A673 (cell line): ENCODE results near the gene TACC3. TPM values are rescaled to one million over a fixed set of nuclear protein-coding genes. Genes with fewer than 3 reads are reported as not detected.

ENCODE experiments used
- BruUV-seq: library from RNA; stranded (reverse); fragments of 400-500 nt; replicated peaks from 2 replicates; lab custom pipeline; 2021; lab: Mats Ljungman, UMichigan
- CTCF ChIA-PET: fragments of 300-600 bp; sonication (Branson Sonifier 250); formaldehyde crosslinking; loops from one replicate; lab custom pipeline; 2022; ENCODE audit warnings: antibody characterized with exemption; lab: Charles Lee
- POLR2A ChIA-PET: fragments of 300-600 bp; sonication (Branson Sonifier 250); formaldehyde crosslinking; loops from one replicate; lab custom pipeline; 2022; ENCODE audit warnings: antibody characterized with exemption; ENCODE audit not compliant: low non-redundant PET; lab: Charles Lee
- DNase-seq: peaks from one replicate; pipeline ENCODE4 v3.0.0-alpha.2; 2015; ENCODE audit warnings: low spot score
- H3K27ac ChIP-seq: fragments of 200-600 bp; sonication (generic); 2 replicates; pipeline ENCODE4 v1.5.1; 2016; ENCODE audit warnings: mixed run types, low read depth, mild to moderate bottlenecking, mixed read lengths, antibody characterized with exemption, low read length; ENCODE audit not compliant: poor library complexity, severe bottlenecking
- H3K27me3 ChIP-seq: fragments of 200-600 bp; sonication (generic); replicated peaks from 2 replicates; pipeline ENCODE4 v1.6.1; 2017; ENCODE audit warnings: mixed run types, low read depth, mild to moderate bottlenecking, mixed read lengths, antibody characterized with exemption, low read length; ENCODE audit not compliant: insufficient read depth, poor library complexity
- H3K36me3 ChIP-seq: fragments of 200-600 bp; sonication (generic); 2 replicates; pipeline ENCODE4 v1.6.1; 2016; ENCODE audit warnings: mixed run types, mild to moderate bottlenecking, mixed read lengths, antibody characterized with exemption, low read length; ENCODE audit not compliant: insufficient read depth, poor library complexity, severe bottlenecking
- H3K4me1 ChIP-seq: fragments of 200-600 bp; sonication (generic); 2 replicates; pipeline ENCODE4 v1.6.1; 2017; ENCODE audit warnings: mixed run types, mild to moderate bottlenecking, mixed read lengths, antibody characterized with exemption, low read length; ENCODE audit not compliant: insufficient read depth, poor library complexity, severe bottlenecking
- H3K4me3 ChIP-seq: fragments of 200-600 bp; sonication (generic); 2 replicates; pipeline ENCODE4 v1.5.1; 2016; ENCODE audit warnings: low read depth, mixed run types, mild to moderate bottlenecking, mixed read lengths, low read length; ENCODE audit not compliant: poor library complexity, severe bottlenecking
- H3K9me3 ChIP-seq: fragments of 200-600 bp; sonication (generic); 2 replicates; pipeline ENCODE4 v1.6.1; 2016; ENCODE audit warnings: mixed run types, low read depth, mild to moderate bottlenecking, mixed read lengths, antibody characterized with exemption, low read length; ENCODE audit not compliant: poor library complexity, severe bottlenecking
- CTCF ChIP-seq: fragments of 300-800, 200-600 bp; sonication (generic); conservative IDR thresholded peaks from 2 replicates; pipeline ENCODE4 v1.5.1; 2017; ENCODE audit warnings: low read depth, mild to moderate bottlenecking, antibody characterized with exemption, low read length, moderate library complexity, mixed read lengths
- EZH2 ChIP-seq: fragments of 200-600 bp; sonication (generic); IDR thresholded peaks from 2 replicates; pipeline ENCODE4 v1.6.1; 2017; ENCODE audit warnings: borderline replicate concordance, low read depth, mild to moderate bottlenecking, mixed read lengths, antibody characterized with exemption, low read length; ENCODE audit not compliant: poor library complexity, severe bottlenecking
- intact Hi-C: fragments of 100-400 bp; cut with micrococcal nuclease; formaldehyde crosslinking; loops from one replicate; pipeline ENCODE4 v1.10.0; 2022; ENCODE audit not compliant: unreplicated experiment
- total RNA-seq: library from RNA; stranded (reverse); gene quantifications from 2 replicates; pipeline ENCODE4 v1.2.3, GENCODE V29; 2021

Gene TACC3
- total RNA-seq, 1 experiment from 2014 or later: 246 TPM

- ChIA-PET CTCF (interaction anchor here (0.8 kb wide), 1 partner anchor 10 kb away, joined by 3 read pairs; no protein-coding TSS in a partner anchor), POLR2A (no interaction called here)
Observed at GRCh38 chr4:1777822-1778641, 56.7 kb downstream of the TACC3 start.

GRCh38 chr4:1778642-1779392, 57.5 kb downstream of the TACC3 start:
- TF ChIP-seq CTCF (no peak), EZH2 (no peak)
- POLR2A ChIA-PET: no interaction called here
- H3K4me3 ChIP-seq: no peak overlapping the region
- no peaks in the 10 kb centered on the region for H3K9me3 ChIP-seq
- intact Hi-C loops: no loop called here
- H3K36me3 ChIP-seq: no peaks in the 10 kb centered on the region
- DNase-seq: no peak
- H3K27ac ChIP-seq: no peak overlapping the region
- CTCF ChIA-PET: no interaction called here
- no peaks in the 10 kb centered on the region for H3K27me3 ChIP-seq
- BruUV-seq: no TSS peak
- no peaks in the 10 kb centered on the region for H3K4me1 ChIP-seq

More at GRCh38 chr4:1777822-1778641, 56.7 kb downstream of the TACC3 start:
- no peak overlapping the region for H3K4me3 ChIP-seq
- no peaks in the 10 kb centered on the region for H3K4me1 ChIP-seq
- no peaks in the 10 kb centered on the region for H3K36me3 ChIP-seq
- no peaks in the 10 kb centered on the region for H3K27me3 ChIP-seq
- H3K27ac ChIP-seq: no peak overlapping the region
- no TSS peak for BruUV-seq
- no peak for DNase-seq
- TF ChIP-seq EZH2: no peak
- TF ChIP-seq CTCF: no peak
- intact Hi-C loops: no loop called here
- no peaks in the 10 kb centered on the region for H3K9me3 ChIP-seq

- Histone ChIP-seq H3K4me3 (no peak overlapping the region), H3K27ac (no peak overlapping the region), H3K9me3 (no peaks in the 10 kb centered on the region), H3K27me3 (no peaks in the 10 kb centered on the region), H3K36me3 (no peaks in the 10 kb centered on the region), H3K4me1 (no peaks in the 10 kb centered on the region)
- TF ChIP-seq CTCF (no peak), EZH2 (no peak)
- no peak for DNase-seq
- no TSS peak for BruUV-seq
- ChIA-PET CTCF (no interaction called here), POLR2A (no interaction called here)
- intact Hi-C loops: no loop called here
Observed at GRCh38 chr4:1779588-1780382, 58.5 kb downstream of the TACC3 start.
